Osteoblast (primary cell): ENCODE measurements around the gene RALGPS1. TPM values are rescaled to one million over a fixed set of nuclear protein-coding genes. Genes with fewer than 3 reads are reported as not detected.

Experiments
- DNase-seq: peaks from one replicate; pipeline ENCODE4 v3.0.0; 2011; ENCODE audit warnings: low spot score, mixed read lengths; ENCODE audit not compliant: insufficient read length; ENCODE audit errors: missing footprints
- H2AFZ ChIP-seq: 2 replicates; pipeline ENCODE4 v1.6.0; 2011; ENCODE audit warnings: mild to moderate bottlenecking, low read length
- H3K27ac ChIP-seq: 2 replicates; pipeline ENCODE4 v1.5.1; 2011; ENCODE audit warnings: mild to moderate bottlenecking, low read depth, low read length, moderate library complexity
- H3K27me3 ChIP-seq: 2 replicates; pipeline ENCODE4 v1.6.0; 2012; ENCODE audit warnings: mild to moderate bottlenecking, control low read depth, inconsistent platforms, low read length, moderate library complexity; ENCODE audit not compliant: insufficient read depth
- H3K36me3 ChIP-seq: 2 replicates; pipeline ENCODE4 v1.5.1; 2011; ENCODE audit warnings: mild to moderate bottlenecking, low read length, control low read depth, moderate library complexity; ENCODE audit not compliant: insufficient read depth
- H3K4me1 ChIP-seq: 2 replicates; pipeline ENCODE4 v1.5.1; 2011; ENCODE audit warnings: mild to moderate bottlenecking, low read length, control low read depth, moderate library complexity; ENCODE audit not compliant: insufficient read depth
- H3K4me2 ChIP-seq: 2 replicates; pipeline ENCODE4 v1.6.0; 2011; ENCODE audit warnings: mild to moderate bottlenecking, low read length; ENCODE audit not compliant: insufficient read depth
- H3K4me3 ChIP-seq: fragments of 200-600 bp; sonication (generic); 3 replicates; pipeline ENCODE4 v1.5.1; 2012; ENCODE audit warnings: mild to moderate bottlenecking, low read length, inconsistent platforms; ENCODE audit not compliant: insufficient read depth
- H3K79me2 ChIP-seq: 2 replicates; pipeline ENCODE4 v1.6.0; 2012; ENCODE audit warnings: mild to moderate bottlenecking, low read length, control low read depth, inconsistent platforms; ENCODE audit not compliant: insufficient read depth
- H3K9me3 ChIP-seq: 2 replicates; pipeline ENCODE4 v1.5.1; 2011; ENCODE audit warnings: low read depth, low read length, control low read depth
- H4K20me1 ChIP-seq: 2 replicates; pipeline ENCODE4 v1.6.0; 2012; ENCODE audit warnings: mild to moderate bottlenecking, low read length, control low read depth; ENCODE audit not compliant: insufficient read depth
- CTCF ChIP-seq: IDR thresholded peaks from 2 replicates; pipeline ENCODE4 v1.5.1; 2011; ENCODE audit warnings: mild to moderate bottlenecking, low read depth, low read length, moderate library complexity; ENCODE audit errors: extremely low read depth
- total RNA-seq: library from RNA; depleted of rRNA; stranded (reverse); fragments of >200 nt; gene quantifications from 2 replicates; pipeline ENCODE4 v1.2.3, GENCODE V29; 2012

The RALGPS1 gene
- total RNA-seq, 1 donor = 5.1 TPM

- Histone ChIP-seq H3K4me2 (no peak overlapping the region), H3K27me3 (peaks cover 4% of the 10 kb centered on the region), H3K27ac (no peak overlapping the region), H3K79me2 (no peaks in the 10 kb centered on the region), H4K20me1 (peaks cover 2% of the 10 kb centered on the region), H3K9me3 (no peaks in the 10 kb centered on the region), H3K4me3 (no peak overlapping the region), H2AFZ (no peak overlapping the region), H3K4me1 (no peaks in the 10 kb centered on the region), H3K36me3 (no peaks in the 10 kb centered on the region)
- TF ChIP-seq CTCF = peak; percentile 44
- DNase-seq = peak; percentile 88
These were observed 290.3 kb downstream of the RALGPS1 start for GRCh38 chr9:127204771-127205470.

- peaks cover 4% of the 10 kb centered on the region for H3K27me3 ChIP-seq
- H3K9me3 ChIP-seq = no peaks in the 10 kb centered on the region
- no peak for TF ChIP-seq CTCF
- no peaks in the 10 kb centered on the region for H3K36me3 ChIP-seq
- H4K20me1 ChIP-seq = peaks cover 2% of the 10 kb centered on the region
- H3K4me3 ChIP-seq = no peak overlapping the region
- H3K4me2 ChIP-seq = no peak overlapping the region
- H2AFZ ChIP-seq = no peak overlapping the region
- H3K4me1 ChIP-seq = no peaks in the 10 kb centered on the region
- H3K27ac ChIP-seq = no peak overlapping the region
- no peak for DNase-seq
- H3K79me2 ChIP-seq = no peaks in the 10 kb centered on the region
These were observed 291.4 kb downstream of the RALGPS1 start for GRCh38 chr9:127205952-127206351.

GRCh38 chr9:127206666-127207065 lies 292.1 kb downstream of the RALGPS1 start:
- H3K4me2 ChIP-seq = no peak overlapping the region
- no peak overlapping the region for H2AFZ ChIP-seq
- no peaks in the 10 kb centered on the region for H3K4me1 ChIP-seq
- no peak for DNase-seq
- no peak overlapping the region for H3K27ac ChIP-seq
- peaks cover 4% of the 10 kb centered on the region for H3K27me3 ChIP-seq
- no peaks in the 10 kb centered on the region for H3K9me3 ChIP-seq
- no peak overlapping the region for H3K4me3 ChIP-seq
- H3K36me3 ChIP-seq = no peaks in the 10 kb centered on the region
- no peaks in the 10 kb centered on the region for H3K79me2 ChIP-seq
- TF ChIP-seq CTCF = no peak
- peaks cover 2% of the 10 kb centered on the region for H4K20me1 ChIP-seq

- no peaks in the 10 kb centered on the region for H3K4me1 ChIP-seq
- peaks cover 11% of the 10 kb centered on the region for H3K27me3 ChIP-seq
- no peak for TF ChIP-seq CTCF
- no peak overlapping the region for H3K27ac ChIP-seq
- no peak overlapping the region for H2AFZ ChIP-seq
- peaks cover 2% of the 10 kb centered on the region for H4K20me1 ChIP-seq
- no peak overlapping the region for H3K4me2 ChIP-seq
- no peaks in the 10 kb centered on the region for H3K36me3 ChIP-seq
- H3K9me3 ChIP-seq = no peaks in the 10 kb centered on the region
- DNase-seq = no peak
- no peak overlapping the region for H3K4me3 ChIP-seq
- H3K79me2 ChIP-seq = no peaks in the 10 kb centered on the region
These were observed 293.3 kb downstream of the RALGPS1 start for GRCh38 chr9:127207734-127208410.
